GM19099 (cell line): ENCODE results near the gene VIPR2.

Experiments used
- POLR2A ChIP-seq: IDR thresholded peaks from 3 replicates; pipeline ENCODE4 v1.6.1; 2011; ENCODE audit warnings: low read depth; ENCODE audit not compliant: insufficient read length; ENCODE audit errors: extremely low read depth

The VIPR2 gene

GRCh38 chr7:159128767-159129166 is 15.9 kb downstream of the VIPR2 start:
- TF ChIP-seq POLR2A: no peak

GRCh38 chr7:159127691-159128642 is 16.7 kb downstream of the VIPR2 start:
- TF ChIP-seq POLR2A: no peak

- no peak for TF ChIP-seq POLR2A
Observed at GRCh38 chr7:159126311-159127260, 18.1 kb downstream of the VIPR2 start.

GRCh38 chr7:159125955-159126270 is 18.8 kb downstream of the VIPR2 start:
- TF ChIP-seq POLR2A: no peak

- TF ChIP-seq POLR2A: no peak
Observed at GRCh38 chr7:159125104-159125954, 19.3 kb downstream of the VIPR2 start.

- no peak for TF ChIP-seq POLR2A
Observed at GRCh38 chr7:159122276-159122675, 22.4 kb downstream of the VIPR2 start.

GRCh38 chr7:159121476-159121875 is 23.2 kb downstream of the VIPR2 start:
- no peak for TF ChIP-seq POLR2A

GRCh38 chr7:159121068-159121467 is 23.6 kb downstream of the VIPR2 start:
- TF ChIP-seq POLR2A: no peak

- no peak for TF ChIP-seq POLR2A
Observed at GRCh38 chr7:159120540-159120919, 24.1 kb downstream of the VIPR2 start.

- TF ChIP-seq POLR2A: no peak
Observed at GRCh38 chr7:159119851-159120539, 24.7 kb downstream of the VIPR2 start.

- no peak for TF ChIP-seq POLR2A
Observed at GRCh38 chr7:159119026-159119741, 25.5 kb downstream of the VIPR2 start.

- no peak for TF ChIP-seq POLR2A
Observed at GRCh38 chr7:159118623-159119022, 26.0 kb downstream of the VIPR2 start.

GRCh38 chr7:159118197-159118595 is 26.5 kb downstream of the VIPR2 start:
- no peak for TF ChIP-seq POLR2A
